ENCODE data around the gene ANK3. TPM values are rescaled to one million over a fixed set of nuclear protein-coding genes. Genes with fewer than 3 reads are reported as not detected.
A peak's percentile ranks its signal among the peaks of the same experiment; 100 is the strongest.

ANK3 gene
- total RNA-seq, 1 experiment from 2014 or later, result 6.7 TPM

DNA sequence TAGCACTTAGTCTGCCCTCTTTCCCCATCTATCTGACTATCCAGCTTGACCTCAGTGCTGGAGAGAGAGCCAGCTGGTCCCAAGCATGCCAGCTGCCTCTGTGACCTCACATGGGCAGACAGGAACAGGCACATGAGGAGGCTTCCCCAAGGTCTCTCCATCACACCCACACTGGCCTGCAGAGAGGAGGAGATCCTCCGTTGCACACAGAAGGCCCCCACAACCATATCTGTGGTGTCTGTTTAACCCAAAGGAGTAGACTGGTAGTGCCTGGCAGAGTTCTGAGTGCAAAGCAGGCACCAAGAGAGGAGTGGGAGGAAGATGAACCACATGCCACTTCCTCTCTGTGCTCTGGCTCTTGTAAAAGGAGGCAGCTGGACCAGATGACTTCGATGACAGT is 4.8 kb upstream of the ANK3 start:
- CTCF ChIA-PET, result interaction anchor here (0.7 kb wide), 1 partner anchor 11 kb away, joined by 3 read pairs; no protein-coding TSS in a partner anchor
- peaks cover 13% of the 10 kb centered on the region for H3K4me1 Mint-ChIP-seq (ENCODE audit: insufficient read depth, unreplicated experiment)
- BruUV-seq (replicated peaks), result no TSS peak

GRCh38 chr10:60390224-60390626 is 550 bp upstream of the ANK3 start:
- Mint-ChIP-seq H3K27me3 (ENCODE audit: insufficient read depth, unreplicated experiment) (no peaks in the 10 kb centered on the region), H3K9me3 (ENCODE audit: unreplicated experiment) (no peaks in the 10 kb centered on the region), H3K36me3 (ENCODE audit: insufficient read depth, unreplicated experiment) (no peaks in the 10 kb centered on the region), H3K27ac (ENCODE audit: low read depth, unreplicated experiment) (no peak overlapping the region), H3K4me3 (ENCODE audit: unreplicated experiment) (no peak overlapping the region), H3K4me1 (ENCODE audit: insufficient read depth, unreplicated experiment) (peaks cover 4% of the 10 kb centered on the region)
- TF ChIP-seq CTCF (IDR thresholded peaks at IDR 0.05; ENCODE audit: unreplicated experiment), result no peak
- intact Hi-C loops (cut with micrococcal nuclease), result no loop called here
- no TSS peak for BruUV-seq (replicated peaks)
- ChIA-PET POLR2A (no interaction called here), CTCF (no interaction called here)
- peak; percentile 21 for DNase-seq (ENCODE audit: unreplicated experiment)

More for the DNA sequence above, 4.8 kb upstream of the ANK3 start:
- no peak for DNase-seq (ENCODE audit: unreplicated experiment)
- H3K27me3 Mint-ChIP-seq (ENCODE audit: insufficient read depth, unreplicated experiment), result no peaks in the 10 kb centered on the region
- no peak for TF ChIP-seq CTCF (IDR thresholded peaks at IDR 0.05; ENCODE audit: unreplicated experiment)
- POLR2A ChIA-PET, result no interaction called here
- intact Hi-C loops (cut with micrococcal nuclease), result no loop called here
- H3K27ac Mint-ChIP-seq (ENCODE audit: low read depth, unreplicated experiment), result no peak overlapping the region
- no peaks in the 10 kb centered on the region for H3K9me3 Mint-ChIP-seq (ENCODE audit: unreplicated experiment)
- no peaks in the 10 kb centered on the region for H3K36me3 Mint-ChIP-seq (ENCODE audit: insufficient read depth, unreplicated experiment)
- no peak overlapping the region for H3K4me3 Mint-ChIP-seq (ENCODE audit: unreplicated experiment)

DNA sequence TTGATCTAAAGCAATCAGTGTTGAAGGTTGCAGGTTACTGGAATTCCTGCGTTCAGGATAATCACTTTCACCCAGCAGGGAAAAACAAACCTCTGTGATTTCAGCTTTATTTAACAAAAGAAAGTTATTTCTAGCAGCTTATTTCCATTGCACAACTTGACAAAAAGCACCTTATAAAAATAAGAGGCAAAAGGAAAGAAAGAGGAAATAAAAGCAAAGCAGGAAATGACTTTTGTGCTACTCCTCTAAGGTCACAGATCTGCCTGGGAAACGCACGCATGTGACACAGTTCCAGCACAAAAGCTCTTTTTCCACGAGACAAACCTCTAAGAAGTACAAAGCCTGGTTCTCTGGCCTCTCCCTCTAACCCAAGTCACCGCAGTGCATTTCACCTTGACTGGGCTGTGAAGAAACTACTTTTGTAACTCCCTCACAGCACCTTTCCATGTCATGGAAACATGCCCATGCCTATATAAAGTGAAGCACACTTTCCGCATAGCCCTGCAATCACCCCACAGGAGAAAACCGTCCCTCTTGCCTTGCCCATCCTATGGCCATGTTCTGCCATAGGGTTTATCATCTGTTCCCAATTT is 870 bp downstream of the ANK3 start:
- no peak for TF ChIP-seq CTCF (IDR thresholded peaks at IDR 0.05; ENCODE audit: unreplicated experiment)
- POLR2A ChIA-PET, result no interaction called here
- CTCF ChIA-PET, result no interaction called here
- DNase-seq (ENCODE audit: unreplicated experiment), result no peak
- peak overlapping the region; percentile 48 for H3K27ac Mint-ChIP-seq (ENCODE audit: low read depth, unreplicated experiment)
- no TSS peak for BruUV-seq (replicated peaks)
- no peak overlapping the region for H3K4me3 Mint-ChIP-seq (ENCODE audit: unreplicated experiment)
- peaks cover 13% of the 10 kb centered on the region for H3K4me1 Mint-ChIP-seq (ENCODE audit: insufficient read depth, unreplicated experiment)
- H3K36me3 Mint-ChIP-seq (ENCODE audit: insufficient read depth, unreplicated experiment), result no peaks in the 10 kb centered on the region
- intact Hi-C loops (cut with micrococcal nuclease), result no loop called here
- no peaks in the 10 kb centered on the region for H3K27me3 Mint-ChIP-seq (ENCODE audit: insufficient read depth, unreplicated experiment)
- no peaks in the 10 kb centered on the region for H3K9me3 Mint-ChIP-seq (ENCODE audit: unreplicated experiment)

DNA sequence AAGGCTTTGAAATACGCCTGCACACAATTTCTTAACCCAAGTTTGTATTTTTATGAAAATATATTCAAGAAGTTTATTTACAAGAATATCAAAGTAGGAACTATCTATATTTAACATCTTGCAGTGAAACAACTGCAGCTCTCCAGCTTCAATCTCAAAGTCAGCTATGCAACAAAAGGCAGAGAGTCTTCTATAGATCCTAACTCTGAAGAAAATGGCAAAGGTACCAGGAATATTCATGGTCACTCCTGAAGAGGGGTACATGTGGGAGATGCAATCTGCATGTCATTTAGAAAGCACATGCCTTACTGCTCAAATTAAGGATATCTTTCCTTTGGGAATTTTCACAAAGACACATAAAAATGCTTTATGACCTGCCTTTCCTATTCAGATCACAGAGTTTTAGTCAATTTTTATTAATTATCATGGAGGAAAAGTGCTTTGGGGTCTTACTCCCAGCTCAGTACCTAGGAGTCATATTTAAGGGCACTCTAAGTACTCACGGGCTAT is 1.5 kb downstream of the ANK3 start:
- H3K4me3 Mint-ChIP-seq (ENCODE audit: unreplicated experiment), result no peak overlapping the region
- ChIA-PET CTCF (no interaction called here), POLR2A (no interaction called here)
- no peaks in the 10 kb centered on the region for H3K27me3 Mint-ChIP-seq (ENCODE audit: insufficient read depth, unreplicated experiment)
- no peaks in the 10 kb centered on the region for H3K9me3 Mint-ChIP-seq (ENCODE audit: unreplicated experiment)
- no peak for DNase-seq (ENCODE audit: unreplicated experiment)
- H3K27ac Mint-ChIP-seq (ENCODE audit: low read depth, unreplicated experiment), result no peak overlapping the region
- intact Hi-C loops (cut with micrococcal nuclease), result no loop called here
- no peak for TF ChIP-seq CTCF (IDR thresholded peaks at IDR 0.05; ENCODE audit: unreplicated experiment)
- peaks cover 19% of the 10 kb centered on the region for H3K4me1 Mint-ChIP-seq (ENCODE audit: insufficient read depth, unreplicated experiment)
- no TSS peak for BruUV-seq (replicated peaks)
- H3K36me3 Mint-ChIP-seq (ENCODE audit: insufficient read depth, unreplicated experiment), result no peaks in the 10 kb centered on the region

Measured in MCF 10A (cell line).